PC-3 (cell line): Measurements from ENCODE around the gene SLC7A10. TPM values are rescaled to one million over a fixed set of nuclear protein-coding genes. Genes with fewer than 3 reads are reported as not detected.

Experiments
- ATAC-seq: fragments of 200-7000 bp; cut with Tn5 transposase; 2 replicates; pipeline ENCODE4 v1.9.1; 2020; ENCODE audit warnings: mild to moderate bottlenecking, moderate library complexity
- BruUV-seq: library from RNA; stranded (reverse); fragments of 400-500 nt; replicated peaks from 2 replicates; lab custom pipeline; 2021; lab: Mats Ljungman, UMichigan
- CTCF ChIA-PET: fragments of 300-600 bp; sonication (Branson Sonifier 250); formaldehyde crosslinking; loops from one replicate; lab custom pipeline; 2022; ENCODE audit warnings: antibody characterized with exemption; lab: Charles Lee
- POLR2A ChIA-PET: fragments of 300-600 bp; sonication (Branson Sonifier 250); formaldehyde crosslinking; loops from one replicate; lab custom pipeline; 2022; ENCODE audit warnings: antibody characterized with exemption; ENCODE audit not compliant: unreplicated experiment; lab: Charles Lee
- DNase-seq: peaks from one replicate; pipeline ENCODE4 v3.0.0-alpha.2; 2015
- H2AFZ ChIP-seq: fragments of 300-600 bp; sonication (generic); 2 replicates; pipeline ENCODE4 v1.6.0; 2016; ENCODE audit warnings: antibody characterized with exemption, low read length
- H3F3A ChIP-seq: fragments of 300-600 bp; sonication (generic); one replicate; pipeline ENCODE4 v1.6.0; 2017; ENCODE audit warnings: antibody characterized with exemption, low read length, control low read depth, mild to moderate bottlenecking; ENCODE audit not compliant: unreplicated experiment
- H3K27ac ChIP-seq: fragments of 300-600 bp; sonication (generic); 2 replicates; pipeline ENCODE4 v1.5.1; 2016; ENCODE audit warnings: mild to moderate bottlenecking, low read length
- H3K27me3 ChIP-seq: fragments of 300-600 bp; sonication (generic); 2 replicates; pipeline ENCODE4 v1.6.1; 2016; ENCODE audit warnings: low read length, mixed read lengths
- H3K36me3 ChIP-seq: fragments of 300-600 bp; sonication (generic); 2 replicates; pipeline ENCODE4 v1.6.1; 2016; ENCODE audit warnings: low read depth, mixed run types, low read length, mixed read lengths
- H3K4me1 ChIP-seq: fragments of 300-600 bp; sonication (generic); 2 replicates; pipeline ENCODE4 v1.5.1; 2016; ENCODE audit warnings: low read length; ENCODE audit not compliant: insufficient read depth
- H3K4me2 ChIP-seq: fragments of 300-600 bp; sonication (generic); 2 replicates; pipeline ENCODE4 v1.6.0; 2016; ENCODE audit warnings: low read length
- H3K4me3 ChIP-seq: fragments of 300-600 bp; sonication (generic); 2 replicates; pipeline ENCODE4 v1.5.1; 2016; ENCODE audit warnings: mild to moderate bottlenecking, low read length, mixed read lengths
- H3K79me2 ChIP-seq: fragments of 300-600 bp; sonication (generic); 2 replicates; pipeline ENCODE4 v1.6.1; 2017; ENCODE audit warnings: low read length, mixed read lengths
- H3K9ac ChIP-seq: fragments of 300-600 bp; sonication (generic); 2 replicates; pipeline ENCODE4 v1.6.0; 2016; ENCODE audit warnings: mild to moderate bottlenecking, low read length
- H3K9me2 ChIP-seq: fragments of 300-600 bp; sonication (generic); replicated peaks from 2 replicates; pipeline ENCODE4 v1.6.1; 2016; ENCODE audit warnings: mixed run types, low read length, mixed read lengths
- H3K9me3 ChIP-seq: fragments of 300-600 bp; sonication (generic); 2 replicates; pipeline ENCODE4 v1.6.1; 2016; ENCODE audit warnings: low read length, mixed read lengths
- H4K20me1 ChIP-seq: fragments of 300-600 bp; sonication (generic); 2 replicates; pipeline ENCODE4 v1.6.1; 2016; ENCODE audit warnings: low read length, mixed read lengths
- EZH2 ChIP-seq: fragments of 300-600 bp; sonication (generic); IDR thresholded peaks from one replicate; pipeline ENCODE4 v1.6.1; 2017; ENCODE audit warnings: antibody characterized with exemption, mild to moderate bottlenecking, low read length; ENCODE audit not compliant: unreplicated experiment
- EZH2phosphoT487 ChIP-seq: fragments of 300-600 bp; sonication (generic); IDR thresholded peaks from 2 replicates; pipeline ENCODE4 v1.6.1; 2018; ENCODE audit warnings: mild to moderate bottlenecking, antibody characterized with exemption, low read length, borderline replicate concordance
- intact Hi-C: fragments of 100-400 bp; cut with micrococcal nuclease; formaldehyde crosslinking; loops from 2 replicates; pipeline ENCODE4 v1.9.0; 2023
- total RNA-seq: library from RNA; depleted of rRNA; stranded (reverse); fragments of >200 nt; gene quantifications from 2 replicates; pipeline ENCODE4 v1.2.3, GENCODE V29; 2014
- TF ChIP-seq, protein P1 (sequence below): fragments of 300-600 bp; sonication (generic); conservative IDR thresholded peaks from 2 replicates; pipeline ENCODE4 v1.5.1; 2017; ENCODE audit warnings: antibody characterized with exemption, low read depth, mild to moderate bottlenecking, low read length

Gene SLC7A10
- total RNA-seq, 1 experiment from 2014 or later, result not detected

DNA sequence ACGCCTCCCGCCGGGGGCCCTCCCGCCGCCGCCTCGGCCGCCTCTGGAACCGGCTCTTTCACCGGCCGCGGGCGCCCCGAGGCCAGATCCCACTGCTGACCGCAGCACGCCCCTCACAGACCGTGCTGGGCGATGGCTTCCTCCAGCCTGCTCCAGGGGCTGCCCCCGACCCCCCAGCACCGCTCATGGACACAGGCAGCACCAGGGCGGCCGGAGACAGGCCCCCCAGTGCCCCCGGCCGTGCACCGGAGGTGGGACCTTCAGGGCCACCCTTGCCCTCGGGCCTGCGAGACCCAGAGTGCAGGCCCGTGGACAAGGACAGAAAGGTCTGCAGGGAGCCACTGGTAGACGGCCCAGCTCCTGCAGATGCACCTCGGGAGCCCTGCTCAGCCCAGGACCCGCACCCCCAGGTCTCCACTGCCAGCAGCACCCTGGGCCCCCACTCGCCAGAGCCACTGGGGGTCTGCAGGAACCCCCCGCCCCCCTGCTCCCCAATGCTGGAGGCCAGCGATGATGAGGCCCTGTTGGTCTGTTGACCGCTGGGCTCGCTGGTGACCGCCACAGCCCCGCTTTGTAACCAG lies 18.5 kb downstream of the SLC7A10 start:
- intact Hi-C loops, result no loop called here
- no peak for TF ChIP-seq EZH2phosphoT487
- TF ChIP-seq EZH2, result no peak
- TF ChIP-seq, protein P1, sequence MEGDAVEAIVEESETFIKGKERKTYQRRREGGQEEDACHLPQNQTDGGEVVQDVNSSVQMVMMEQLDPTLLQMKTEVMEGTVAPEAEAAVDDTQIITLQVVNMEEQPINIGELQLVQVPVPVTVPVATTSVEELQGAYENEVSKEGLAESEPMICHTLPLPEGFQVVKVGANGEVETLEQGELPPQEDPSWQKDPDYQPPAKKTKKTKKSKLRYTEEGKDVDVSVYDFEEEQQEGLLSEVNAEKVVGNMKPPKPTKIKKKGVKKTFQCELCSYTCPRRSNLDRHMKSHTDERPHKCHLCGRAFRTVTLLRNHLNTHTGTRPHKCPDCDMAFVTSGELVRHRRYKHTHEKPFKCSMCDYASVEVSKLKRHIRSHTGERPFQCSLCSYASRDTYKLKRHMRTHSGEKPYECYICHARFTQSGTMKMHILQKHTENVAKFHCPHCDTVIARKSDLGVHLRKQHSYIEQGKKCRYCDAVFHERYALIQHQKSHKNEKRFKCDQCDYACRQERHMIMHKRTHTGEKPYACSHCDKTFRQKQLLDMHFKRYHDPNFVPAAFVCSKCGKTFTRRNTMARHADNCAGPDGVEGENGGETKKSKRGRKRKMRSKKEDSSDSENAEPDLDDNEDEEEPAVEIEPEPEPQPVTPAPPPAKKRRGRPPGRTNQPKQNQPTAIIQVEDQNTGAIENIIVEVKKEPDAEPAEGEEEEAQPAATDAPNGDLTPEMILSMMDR, result no peak
- BruUV-seq, result no TSS peak
- H3K27me3 ChIP-seq, result no peaks in the 10 kb centered on the region
- H3K4me2 ChIP-seq, result no peak overlapping the region
- H3K79me2 ChIP-seq, result no peaks in the 10 kb centered on the region
- H3F3A ChIP-seq, result no peaks in the 10 kb centered on the region
- no peak overlapping the region for H2AFZ ChIP-seq
- no peak overlapping the region for H3K27ac ChIP-seq
- POLR2A ChIA-PET, result no interaction called here
- no peaks in the 10 kb centered on the region for H3K9me3 ChIP-seq
- no peaks in the 10 kb centered on the region for H3K4me1 ChIP-seq
- no peaks in the 10 kb centered on the region for H3K36me3 ChIP-seq
- H3K9ac ChIP-seq, result no peak overlapping the region
- H3K9me2 ChIP-seq, result no peaks in the 10 kb centered on the region
- CTCF ChIA-PET, result no interaction called here
- H4K20me1 ChIP-seq, result no peaks in the 10 kb centered on the region
- H3K4me3 ChIP-seq, result no peak overlapping the region
- DNase-seq (no peak), ATAC-seq (no peak)

DNA sequence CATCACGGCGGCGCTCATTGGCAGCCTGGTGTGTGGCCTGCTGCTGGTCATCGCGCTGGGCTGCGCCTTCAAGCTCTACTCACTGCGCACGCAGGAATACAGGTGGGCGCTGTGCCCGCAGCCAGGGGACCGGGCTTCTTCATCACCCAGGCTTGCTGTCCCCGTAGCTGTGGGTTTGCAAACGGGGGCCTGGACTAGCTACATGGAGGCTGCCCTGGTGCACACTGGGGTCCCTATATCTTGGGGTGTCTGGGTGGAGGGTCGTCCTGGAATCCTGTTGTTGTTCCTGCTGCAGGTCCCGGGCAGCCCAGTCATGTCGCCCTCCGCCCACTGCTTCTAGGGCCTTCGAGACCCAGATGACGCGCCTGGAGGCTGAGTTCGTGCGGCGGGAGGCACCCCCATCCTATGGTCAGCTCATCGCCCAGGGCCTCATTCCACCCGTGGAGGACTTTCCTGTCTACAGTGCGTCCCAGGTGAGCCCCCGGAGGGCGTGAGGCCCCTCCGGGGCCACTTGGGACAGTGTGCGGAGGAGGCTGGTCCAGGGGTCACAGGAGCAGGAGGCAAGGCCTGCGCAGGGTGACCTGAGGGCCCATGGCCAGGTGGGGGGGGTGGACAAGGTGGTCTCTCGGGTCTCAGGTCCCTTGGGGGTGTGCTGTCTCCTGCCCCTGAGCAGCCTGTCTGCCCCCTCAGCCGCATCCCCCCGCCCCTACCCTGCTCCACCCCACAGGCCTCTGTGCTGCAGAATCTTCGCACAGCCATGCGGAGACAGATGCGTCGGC lies 19.2 kb downstream of the SLC7A10 start:
- Histone ChIP-seq H3F3A (no peaks in the 10 kb centered on the region), H2AFZ (no peak overlapping the region), H3K4me1 (no peaks in the 10 kb centered on the region), H3K9me3 (no peaks in the 10 kb centered on the region), H3K9ac (no peak overlapping the region), H3K4me3 (no peak overlapping the region), H4K20me1 (no peaks in the 10 kb centered on the region), H3K27me3 (no peaks in the 10 kb centered on the region), H3K9me2 (no peaks in the 10 kb centered on the region), H3K4me2 (no peak overlapping the region), H3K36me3 (no peaks in the 10 kb centered on the region), H3K79me2 (no peaks in the 10 kb centered on the region), H3K27ac (no peak overlapping the region)
- DNase-seq (no peak), ATAC-seq (no peak)
- ChIA-PET CTCF (no interaction called here), POLR2A (no interaction called here)
- no TSS peak for BruUV-seq
- no peak for TF ChIP-seq EZH2phosphoT487
- TF ChIP-seq, protein P1, result no peak
- no peak for TF ChIP-seq EZH2
- intact Hi-C loops, result no loop called here
